Esophagus squamous epithelium (tissue), 4 donors: ENCODE measurements around the gene LDB3.

Experiments used
- CTCF ChIP-seq, 6 experiments: fragments of 450-650 bp in 4 of 6; fragments of 200-600 bp in 2 of 6; sonication (generic) in 2 of 6; IDR thresholded peaks; one replicate each; pipeline ENCODE4 v1.5.1; 2016 to 2019; ENCODE audit warnings: antibody characterized with exemption in 6 of 6, mild to moderate bottlenecking in 4 of 6, moderate library complexity in 4 of 6
- POLR2A ChIP-seq, 4 donors: fragments of 450-650 bp; IDR thresholded peaks; one replicate each; pipeline ENCODE4 v1.6.1; 2017; ENCODE audit warnings: antibody characterized with exemption in 4 of 4, mild to moderate bottlenecking in 4 of 4, moderate library complexity in 3 of 4

- TF ChIP-seq CTCF (IDR thresholded peaks at IDR 0.05): no peak
- TF ChIP-seq POLR2A (IDR thresholded peaks at IDR 0.05): no peak
Measured at GRCh38 chr10:86665868-86666267, 2.4 kb upstream of the LDB3 start.
